Effector memory CD4-positive, alpha-beta T cell (primary cell): Measurements from ENCODE around the gene TSSK3.
A peak's percentile ranks its signal among the peaks of the same experiment; 100 is the strongest.

ENCODE experiments used
- DNase-seq, 3 donors: peaks; one replicate each; pipeline ENCODE4 v3.0.0-alpha.2; 2020
- H3K27ac ChIP-seq: 2 replicates; pipeline ENCODE4 v1.7.0; 2013; ENCODE audit warnings: mild to moderate bottlenecking, low read length, moderate library complexity; ENCODE audit not compliant: insufficient read depth, poor library complexity, severe bottlenecking
- H3K27me3 ChIP-seq: replicated peaks from 2 replicates; pipeline ENCODE4 v1.7.0; 2013; ENCODE audit warnings: mild to moderate bottlenecking, low read length; ENCODE audit not compliant: insufficient read depth, control insufficient read depth, poor library complexity, severe bottlenecking
- H3K36me3 ChIP-seq: 2 replicates; pipeline ENCODE4 v1.7.0; 2013; ENCODE audit warnings: mild to moderate bottlenecking, low read length, moderate library complexity; ENCODE audit not compliant: control insufficient read depth, insufficient read depth
- H3K4me1 ChIP-seq: 2 replicates; pipeline ENCODE4 v1.7.0; 2013; ENCODE audit warnings: low read length, mild to moderate bottlenecking; ENCODE audit not compliant: control insufficient read depth, insufficient read depth, poor library complexity, severe bottlenecking
- H3K4me3 ChIP-seq: 2 replicates; pipeline ENCODE4 v1.7.0; 2013; ENCODE audit warnings: low read length, low read depth, mild to moderate bottlenecking; ENCODE audit not compliant: insufficient read depth, poor library complexity, severe bottlenecking
- H3K9me3 ChIP-seq: 2 replicates; pipeline ENCODE4 v1.7.0; 2013; ENCODE audit warnings: mild to moderate bottlenecking, low read length, moderate library complexity; ENCODE audit not compliant: control insufficient read depth

The TSSK3 gene

GRCh38 chr1:32398401-32398800 is 36.1 kb downstream of the TSSK3 start:
- Histone ChIP-seq H3K27ac (no peak overlapping the region), H3K9me3 (no peaks in the 10 kb centered on the region), H3K4me3 (no peak overlapping the region), H3K36me3 (no peaks in the 10 kb centered on the region), H3K4me1 (peaks cover 9% of the 10 kb centered on the region), H3K27me3 (no peaks in the 10 kb centered on the region)
- no peak for DNase-seq

DNA sequence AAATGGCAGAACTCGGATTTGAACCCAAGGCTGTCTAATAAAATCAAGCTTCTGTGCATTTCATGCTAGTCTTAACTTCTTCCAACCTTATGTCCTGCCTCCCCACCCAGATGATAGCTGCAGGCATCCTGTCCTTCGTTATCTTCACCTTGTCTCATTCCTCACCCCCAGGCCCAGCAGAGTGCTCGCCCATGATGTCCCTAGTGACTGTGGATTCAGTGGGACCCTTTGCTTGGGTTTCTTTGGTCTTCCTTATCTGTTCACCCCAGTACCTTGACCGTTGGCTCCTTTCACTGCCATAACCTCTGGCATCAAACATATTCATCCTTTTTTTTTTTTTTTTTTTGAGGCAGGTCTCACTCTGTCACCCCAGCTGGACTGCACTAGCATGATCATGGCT is 37.5 kb downstream of the TSSK3 start:
- Histone ChIP-seq H3K27ac (no peak overlapping the region), H3K36me3 (no peaks in the 10 kb centered on the region), H3K9me3 (no peaks in the 10 kb centered on the region), H3K4me1 (peaks cover 3% of the 10 kb centered on the region), H3K27me3 (no peaks in the 10 kb centered on the region), H3K4me3 (no peak overlapping the region)
- DNase-seq, result no peak

DNA sequence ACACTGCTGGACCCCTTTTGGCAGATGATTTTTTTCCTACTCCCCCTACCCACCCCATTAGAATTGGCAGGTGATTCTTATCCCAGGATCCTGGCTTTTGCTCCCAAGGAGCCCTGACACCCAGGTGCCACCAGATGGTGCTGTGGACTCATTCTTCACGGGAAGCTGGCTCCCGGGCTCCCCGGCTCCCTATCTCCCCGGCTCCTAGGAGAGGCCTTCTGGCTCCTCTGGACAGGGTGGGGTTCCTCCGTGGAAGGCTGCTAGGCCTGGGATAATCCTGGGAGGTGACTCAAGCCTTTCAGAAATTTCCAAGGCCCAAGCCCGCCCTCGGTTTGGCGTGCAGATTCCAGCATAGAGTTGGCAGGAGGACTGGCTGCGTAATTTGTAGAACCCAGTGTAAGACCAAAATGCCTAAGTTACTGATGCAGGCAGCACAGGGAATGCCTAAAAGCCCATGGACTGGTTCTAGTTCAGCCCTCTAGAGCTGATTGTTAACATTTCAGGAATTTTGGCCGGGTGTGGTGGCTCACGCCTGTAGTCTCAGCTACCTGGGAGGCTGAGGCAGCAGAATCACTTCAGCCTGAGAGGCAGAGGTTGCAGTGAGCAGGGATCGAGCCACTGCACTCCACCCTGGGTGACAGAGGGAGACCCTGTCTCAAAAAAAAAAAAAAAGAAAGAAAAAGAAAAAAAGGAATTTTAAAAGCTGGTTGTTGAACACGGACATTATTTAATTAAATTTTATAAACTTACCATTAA is 38.7 kb downstream of the TSSK3 start:
- H3K4me3 ChIP-seq, result no peak overlapping the region
- H3K27me3 ChIP-seq, result no peaks in the 10 kb centered on the region
- H3K4me1 ChIP-seq, result no peaks in the 10 kb centered on the region
- DNase-seq, result peak; percentile 18 to 45 (median 26)
- no peak overlapping the region for H3K27ac ChIP-seq
- H3K9me3 ChIP-seq, result no peaks in the 10 kb centered on the region
- no peaks in the 10 kb centered on the region for H3K36me3 ChIP-seq

DNA sequence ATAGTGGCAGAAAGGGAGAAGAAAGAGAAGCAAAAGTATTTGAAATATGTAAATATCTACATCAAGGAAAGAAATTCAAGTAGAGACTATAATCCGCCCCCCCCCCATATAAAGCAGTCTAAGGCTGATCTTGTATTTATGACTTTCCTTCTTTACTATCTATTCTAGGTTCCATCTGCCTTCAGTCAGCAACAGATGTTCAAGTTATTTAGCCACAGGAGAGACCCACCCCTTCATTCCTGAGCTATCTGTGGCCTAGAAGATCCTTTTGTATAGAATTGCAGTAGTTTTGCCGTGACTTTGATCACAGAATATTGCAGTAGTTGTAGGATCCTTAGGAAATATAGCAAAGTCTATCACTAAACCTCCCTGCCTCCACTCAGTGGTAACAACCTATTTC is 42.6 kb downstream of the TSSK3 start:
- H3K27me3 ChIP-seq, result no peaks in the 10 kb centered on the region
- no peak for DNase-seq
- H3K27ac ChIP-seq, result no peak overlapping the region
- H3K4me1 ChIP-seq, result no peaks in the 10 kb centered on the region
- no peaks in the 10 kb centered on the region for H3K36me3 ChIP-seq
- H3K9me3 ChIP-seq, result no peaks in the 10 kb centered on the region
- H3K4me3 ChIP-seq, result no peak overlapping the region

GRCh38 chr1:32405672-32406467 is 43.5 kb downstream of the TSSK3 start:
- no peaks in the 10 kb centered on the region for H3K27me3 ChIP-seq
- no peaks in the 10 kb centered on the region for H3K36me3 ChIP-seq
- H3K27ac ChIP-seq, result no peak overlapping the region
- H3K4me3 ChIP-seq, result no peak overlapping the region
- no peak for DNase-seq
- H3K9me3 ChIP-seq, result no peaks in the 10 kb centered on the region
- H3K4me1 ChIP-seq, result no peaks in the 10 kb centered on the region

GRCh38 chr1:32406629-32407111 is 44.3 kb downstream of the TSSK3 start:
- no peaks in the 10 kb centered on the region for H3K9me3 ChIP-seq
- DNase-seq, result no peak
- no peaks in the 10 kb centered on the region for H3K36me3 ChIP-seq
- H3K4me1 ChIP-seq, result no peaks in the 10 kb centered on the region
- no peaks in the 10 kb centered on the region for H3K27me3 ChIP-seq
- H3K27ac ChIP-seq, result no peak overlapping the region
- H3K4me3 ChIP-seq, result no peak overlapping the region

DNA sequence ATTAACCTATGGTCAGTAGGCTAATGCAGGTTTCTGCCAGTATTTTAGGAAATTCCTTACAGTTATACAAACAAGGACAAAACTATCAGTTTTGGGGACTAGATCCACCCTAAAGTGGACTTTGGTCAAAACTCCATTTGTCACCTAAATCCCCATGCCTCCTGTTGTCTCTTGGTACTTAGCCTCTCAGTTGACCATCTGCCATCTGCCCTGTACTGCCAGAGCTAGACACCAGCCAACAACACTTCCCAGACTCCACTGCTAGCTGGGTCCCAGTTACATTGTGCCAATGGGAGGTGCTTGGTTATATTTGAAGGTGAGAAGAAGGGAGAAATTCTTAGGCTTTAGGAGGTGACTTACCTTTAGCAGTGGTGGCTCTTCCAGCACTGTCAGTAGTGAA is 48.9 kb downstream of the TSSK3 start:
- no peaks in the 10 kb centered on the region for H3K9me3 ChIP-seq
- DNase-seq, result no peak
- H3K4me1 ChIP-seq, result no peaks in the 10 kb centered on the region
- no peak overlapping the region for H3K4me3 ChIP-seq
- no peak overlapping the region for H3K27ac ChIP-seq
- no peaks in the 10 kb centered on the region for H3K27me3 ChIP-seq
- no peaks in the 10 kb centered on the region for H3K36me3 ChIP-seq

GRCh38 chr1:32413507-32414185 is 51.3 kb downstream of the TSSK3 start:
- Histone ChIP-seq H3K9me3 (no peaks in the 10 kb centered on the region), H3K4me1 (no peaks in the 10 kb centered on the region), H3K27me3 (no peaks in the 10 kb centered on the region), H3K27ac (no peak overlapping the region), H3K36me3 (no peaks in the 10 kb centered on the region), H3K4me3 (no peak overlapping the region)
- peak; percentile 45 to 68 (median 51) for DNase-seq
